Lower leg skin (tissue), 4 donors: ENCODE measurements around the gene IL18. TPM values are rescaled to one million over a fixed set of nuclear protein-coding genes. Genes with fewer than 3 reads are reported as not detected.

Source experiments
- DNase-seq, 2 donors: peaks; one replicate each; pipeline ENCODE4 v3.0.0-alpha.2; 2019; ENCODE audit warnings: low spot score in 2 of 2
- H3K4me3 ChIP-seq: fragments of 200-600 bp; sonication (generic); 2 replicates; pipeline ENCODE4 v1.5.1; 2017; ENCODE audit warnings: mild to moderate bottlenecking, low read depth; ENCODE audit not compliant: poor library complexity, severe bottlenecking
- CTCF ChIP-seq, 3 donors: fragments of 450-650 bp; IDR thresholded peaks; one replicate each; pipeline ENCODE4 v1.5.1; 2016; ENCODE audit warnings: antibody characterized with exemption in 3 of 3, mild to moderate bottlenecking in 3 of 3, moderate library complexity in 2 of 3
- POLR2A ChIP-seq, 2 donors: fragments of 450-650 bp; IDR thresholded peaks; one replicate each; pipeline ENCODE4 v1.6.1; 2016 to 2017; ENCODE audit warnings: antibody characterized with exemption in 2 of 2, mild to moderate bottlenecking in 1 of 2, moderate library complexity in 1 of 2
- WGBS, 2 donors: methylation state at CpG; one replicate each; pipeline ENCODE4 v1.1.5; 2018; 5-methylcytosine and 5-hydroxymethylcytosine counted together
- intact Hi-C: fragments of 100-400 bp; cut with DNase I; formaldehyde crosslinking; loops from one replicate; pipeline ENCODE4 v1.15.0; 2023; ENCODE audit warnings: low total_unique reads
- total RNA-seq, 4 donors: library from RNA; depleted of rRNA; stranded (reverse); fragments of >200 nt; gene quantifications; one replicate each; pipeline ENCODE4 v1.1.0, GENCODE V29; 2016

Gene IL18
- total RNA-seq, 4 donors from 2014 or later = 231 to 331 (median 297) TPM

- no peak for DNase-seq
- no peak overlapping the region for H3K4me3 ChIP-seq
- no peak for TF ChIP-seq CTCF (IDR thresholded peaks at IDR 0.05)
- TF ChIP-seq POLR2A (IDR thresholded peaks at IDR 0.05) = no peak
- 30 to 36% methylated on average over 4 of the region's 4 CpGs for WGBS, 2 donors
- intact Hi-C loops = loop anchor here (10.0 kb wide), 1 partner anchor 61 kb away; no protein-coding TSS in a partner anchor
Observed at GRCh38 chr11:112175599-112175952, 11.7 kb upstream of the IL18 start.

GRCh38 chr11:112174789-112175598 lies 11.1 kb upstream of the IL18 start, which contains the start of gene BCO2:
Gene BCO2 (plus strand): TSS chr11:112175512. CDS start chr11:112175602, 90 bp downstream.
- H3K4me3 ChIP-seq = no peak within 1 kb of the TSS
- TF ChIP-seq POLR2A (IDR thresholded peaks at IDR 0.05) (no peak), CTCF (IDR thresholded peaks at IDR 0.05) (peak in 1 of 3 donors; percentile 59)
- intact Hi-C loops = loop anchor here (10.0 kb wide), 1 partner anchor 60 kb away; no protein-coding TSS in a partner anchor
- DNase-seq = peak; percentile 74 to 91
- WGBS, 2 donors = 6% methylated on average over 11 of the region's 11 CpGs

GRCh38 chr11:112173152-112173551 lies 9.3 kb upstream of the IL18 start:
- no peak for DNase-seq
- intact Hi-C loops = loop anchor here (10.0 kb wide), 1 partner anchor 58 kb away; no protein-coding TSS in a partner anchor
- no peak overlapping the region for H3K4me3 ChIP-seq
- TF ChIP-seq CTCF (IDR thresholded peaks at IDR 0.05) = no peak
- TF ChIP-seq POLR2A (IDR thresholded peaks at IDR 0.05) = no peak
- 37 to 63% methylated on average over 3 of the region's 3 CpGs for WGBS, 2 donors

GRCh38 chr11:112172362-112172994 lies 8.6 kb upstream of the IL18 start:
- TF ChIP-seq CTCF (IDR thresholded peaks at IDR 0.05) = no peak
- TF ChIP-seq POLR2A (IDR thresholded peaks at IDR 0.05) = no peak
- 47 to 49% methylated on average over 2 of the region's 2 CpGs for WGBS, 2 donors
- no peak overlapping the region for H3K4me3 ChIP-seq
- intact Hi-C loops = loop anchor here (10.0 kb wide), 1 partner anchor 58 kb away; no protein-coding TSS in a partner anchor
- no peak for DNase-seq

- intact Hi-C loops = no loop called here
- TF ChIP-seq CTCF (IDR thresholded peaks at IDR 0.05) (no peak), POLR2A (IDR thresholded peaks at IDR 0.05) (no peak)
- no peak within 1 kb of the TSS for H3K4me3 ChIP-seq
- WGBS, 2 donors = 87 to 95% methylated on average over 25 of the region's 25 CpGs
- no peak for DNase-seq
Observed at GRCh38 chr11:112167145-112167544, 3.3 kb upstream of the IL18 start, which contains the start of gene TEX12. Gene TEX12 (plus strand): TSS chr11:112167372. CDS start chr11:112169269, 1,897 bp downstream.
